ENCODE results near the gene MAP4. TPM values are rescaled to one million over a fixed set of nuclear protein-coding genes. Genes with fewer than 3 reads are reported as not detected.

Gene MAP4
- total RNA-seq, 1 experiment from 2014 or later = 140 TPM

DNA sequence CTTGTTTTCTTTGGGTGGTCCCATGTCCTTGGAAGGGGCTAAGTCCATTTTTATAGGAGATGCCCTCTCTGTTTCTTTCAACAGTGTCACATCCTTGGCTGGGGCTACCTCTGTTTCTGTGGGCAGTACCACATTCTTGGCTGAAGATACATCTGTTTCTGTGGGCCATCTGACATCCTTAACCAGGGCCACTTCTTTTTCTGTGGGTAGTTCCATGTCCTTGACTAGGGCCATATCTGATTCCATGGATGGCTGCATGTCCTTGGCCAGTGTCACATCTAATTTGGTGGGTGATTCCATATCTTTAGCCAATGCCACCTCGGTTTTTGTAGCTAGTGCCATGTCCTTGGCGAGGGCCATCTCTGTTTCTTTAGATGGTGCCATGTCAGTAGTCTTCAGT lies 99.5 kb downstream of the MAP4 start:
- Mint-ChIP-seq H3K27me3 (ENCODE audit: low read depth) (no peaks in the 10 kb centered on the region), H3K9me3 (no peaks in the 10 kb centered on the region), H3K4me1 (no peaks in the 10 kb centered on the region; a peak in 1 of 4 replicates), H3K4me3 (no peak overlapping the region), H3K27ac (no peak overlapping the region), H3K36me3 (ENCODE audit: insufficient read depth in 1 of 3, low read depth in 3 of 3) (peaks cover 34 to 64% (median 54%) of the 10 kb centered on the region in 3 experiments; a peak in 6 of 7 replicates)
- Histone ChIP-seq H3K18ac (ENCODE audit: insufficient read length, low read depth, low read length) (no peak overlapping the region), H3K27ac (ENCODE audit: insufficient read length, low read depth, low read length) (no peak overlapping the region), H2BK15ac (ENCODE audit: low read depth, low read length) (no peak overlapping the region), H3K79me1 (ENCODE audit: insufficient read depth, low read depth, low read length, poor library complexity, severe bottlenecking) (no peaks in the 10 kb centered on the region), H3K4me2 (ENCODE audit: insufficient read depth, insufficient read length, low read length) (no peak overlapping the region), H3K23ac (ENCODE audit: insufficient read length, low read depth, low read length) (no peak overlapping the region), H3K9ac (ENCODE audit: extremely low read depth, insufficient read length, low read length) (no peak overlapping the region), H3K14ac (ENCODE audit: insufficient read depth, low read length) (no peak overlapping the region), H3K27me3 (ENCODE audit: insufficient read depth, low read length) (peaks cover 2% of the 10 kb centered on the region; the same call in 1 of the 2 replicates), H2BK120ac (ENCODE audit: low read depth, low read length, poor library complexity, severe bottlenecking) (no peak overlapping the region), H3K23me2 (ENCODE audit: insufficient read length, low read depth, low read length, poor library complexity, severe bottlenecking) (no peaks in the 10 kb centered on the region), H3K9me3 (ENCODE audit: control insufficient read depth, low read depth, low read length) (no peaks in the 10 kb centered on the region), H2BK20ac (ENCODE audit: low read depth, low read length, poor library complexity, severe bottlenecking) (no peak overlapping the region), H3K4me1 (ENCODE audit: insufficient read depth, low read length) (no peaks in the 10 kb centered on the region), H3K4ac (ENCODE audit: low read depth, low read length) (no peak overlapping the region), H2BK12ac (ENCODE audit: insufficient read length, low read depth, low read length) (no peak overlapping the region), H3T11ph (ENCODE audit: low read length) (no peak overlapping the region), H2BK5ac (ENCODE audit: insufficient read length, low read length) (no peak overlapping the region), H2AK5ac (ENCODE audit: insufficient read length, low read length) (no peak overlapping the region), H3K79me2 (ENCODE audit: insufficient read depth, low read length) (no peaks in the 10 kb centered on the region), H4K8ac (replicated peaks; ENCODE audit: insufficient read length, low read depth, low read length) (no peak overlapping the region), H4K5ac (ENCODE audit: insufficient read length, low read depth, low read length) (no peak overlapping the region), H4K20me1 (ENCODE audit: control insufficient read depth, insufficient read depth, insufficient read length) (no peaks in the 10 kb centered on the region), H2AFZ (ENCODE audit: low read length) (no peak overlapping the region), H4K91ac (ENCODE audit: insufficient read length, low read depth, low read length) (no peak overlapping the region), H3K56ac (ENCODE audit: insufficient read length, low read depth, low read length) (no peak overlapping the region)
- no peak for DNase-seq
- TF ChIP-seq, protein P1, sequence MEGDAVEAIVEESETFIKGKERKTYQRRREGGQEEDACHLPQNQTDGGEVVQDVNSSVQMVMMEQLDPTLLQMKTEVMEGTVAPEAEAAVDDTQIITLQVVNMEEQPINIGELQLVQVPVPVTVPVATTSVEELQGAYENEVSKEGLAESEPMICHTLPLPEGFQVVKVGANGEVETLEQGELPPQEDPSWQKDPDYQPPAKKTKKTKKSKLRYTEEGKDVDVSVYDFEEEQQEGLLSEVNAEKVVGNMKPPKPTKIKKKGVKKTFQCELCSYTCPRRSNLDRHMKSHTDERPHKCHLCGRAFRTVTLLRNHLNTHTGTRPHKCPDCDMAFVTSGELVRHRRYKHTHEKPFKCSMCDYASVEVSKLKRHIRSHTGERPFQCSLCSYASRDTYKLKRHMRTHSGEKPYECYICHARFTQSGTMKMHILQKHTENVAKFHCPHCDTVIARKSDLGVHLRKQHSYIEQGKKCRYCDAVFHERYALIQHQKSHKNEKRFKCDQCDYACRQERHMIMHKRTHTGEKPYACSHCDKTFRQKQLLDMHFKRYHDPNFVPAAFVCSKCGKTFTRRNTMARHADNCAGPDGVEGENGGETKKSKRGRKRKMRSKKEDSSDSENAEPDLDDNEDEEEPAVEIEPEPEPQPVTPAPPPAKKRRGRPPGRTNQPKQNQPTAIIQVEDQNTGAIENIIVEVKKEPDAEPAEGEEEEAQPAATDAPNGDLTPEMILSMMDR (conservative IDR thresholded peaks at IDR 0.05) = no peak
- WGBS (ENCODE audit: extremely low coverage, insufficient read length, low lambda C conversion rate) = no CpG with 5 or more reads among the region's 2 CpGs

All from H9 (cell line).